Measurements from ENCODE around the gene NFKB2.

Gene NFKB2

DNA sequence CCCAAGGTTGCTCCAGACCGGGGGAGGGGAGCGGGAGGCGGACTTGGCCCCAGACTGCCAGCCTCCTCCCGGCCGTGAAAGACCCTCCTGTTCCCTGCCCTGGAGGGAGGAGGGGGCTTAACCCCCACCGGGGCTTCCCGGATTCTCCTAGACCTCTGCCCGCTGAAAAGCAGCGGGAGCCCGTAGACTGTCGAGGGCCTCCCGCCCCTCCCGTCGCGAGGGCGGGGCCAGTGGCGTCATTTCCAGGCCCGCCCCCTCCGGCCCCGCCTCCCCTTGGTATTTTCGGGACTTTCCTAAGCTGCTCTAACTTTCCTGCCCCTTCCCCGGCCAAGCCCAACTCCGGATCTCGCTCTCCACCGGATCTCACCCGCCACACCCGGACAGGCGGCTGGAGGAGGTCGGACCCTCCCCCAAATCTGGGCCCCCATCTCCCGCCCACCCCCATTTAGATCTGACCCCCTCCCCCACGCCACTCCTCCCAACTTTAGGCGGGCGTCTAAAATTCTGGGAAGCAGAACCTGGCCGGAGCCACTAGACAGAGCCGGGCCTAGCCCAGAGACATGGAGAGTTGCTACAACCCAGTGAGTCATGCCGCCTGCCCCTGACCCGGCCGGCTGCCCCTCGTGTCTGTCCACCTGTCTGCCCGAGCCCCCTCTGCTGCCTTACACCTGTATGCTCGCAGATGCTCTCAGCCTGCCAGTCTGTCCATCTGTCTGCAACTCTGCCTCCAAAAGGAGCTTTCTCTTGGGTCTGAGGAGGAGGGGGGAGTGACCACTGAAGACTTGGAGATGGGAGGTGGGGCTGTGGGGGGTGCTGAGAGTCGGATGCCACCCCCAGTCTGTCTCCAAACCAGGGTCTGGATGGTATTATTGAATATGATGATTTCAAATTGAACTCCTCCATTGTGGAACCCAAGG is at the start of gene NFKB2:
Gene NFKB2, plus strand, starts transcription at position 306 of the 917 bp plus-strand sequence. Its CDS starts 255 bp downstream, at position 561.
- no peak for DNase-seq

GRCh38 chr10:102347236-102347828 is 48.2 kb upstream of the NFKB2 start:
- no peak for DNase-seq

GRCh38 chr10:102352066-102352715 is 43.3 kb upstream of the NFKB2 start:
- no peak for DNase-seq

DNA sequence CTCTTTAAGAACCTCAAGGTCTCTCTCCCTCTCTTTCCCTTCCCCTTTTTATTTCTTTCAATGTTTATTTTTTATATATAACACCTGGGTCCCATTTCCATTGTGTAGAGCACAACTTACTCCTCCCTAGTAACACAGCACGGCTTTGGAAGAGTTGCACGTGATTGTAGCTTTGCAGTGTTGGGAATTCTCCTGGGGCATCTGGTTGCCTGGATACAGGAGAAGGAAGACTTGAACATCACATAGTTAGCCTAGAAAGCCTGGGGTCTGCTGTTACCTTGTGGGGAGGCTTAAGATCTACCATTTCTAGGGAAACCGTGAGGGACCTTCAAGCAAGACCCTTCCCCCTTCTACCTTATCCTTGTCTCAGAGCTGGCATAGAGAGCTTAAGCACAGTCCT is 41.1 kb upstream of the NFKB2 start:
- DNase-seq = no peak

GRCh38 chr10:102358712-102359382 is 36.7 kb upstream of the NFKB2 start:
- DNase-seq = no peak

DNA sequence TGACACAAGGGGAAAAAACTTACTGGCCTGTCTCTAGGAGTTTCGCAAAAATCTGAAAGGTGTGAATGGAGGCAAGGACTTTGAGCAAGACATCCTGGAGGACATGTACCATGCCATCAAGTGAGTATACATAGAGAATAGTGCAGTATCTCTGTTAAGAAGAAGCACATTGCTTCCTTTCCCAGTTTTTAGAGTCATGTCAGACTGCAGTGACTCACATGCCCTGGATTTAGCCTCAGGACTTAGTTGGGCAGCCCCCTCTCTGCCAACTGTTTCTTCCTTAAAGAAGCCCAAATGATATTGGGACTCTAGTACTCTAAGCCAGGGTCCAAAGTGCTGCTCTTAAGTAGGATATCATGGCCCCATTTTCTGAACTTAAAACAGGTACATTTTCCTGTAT is 28.1 kb upstream of the NFKB2 start:
- DNase-seq = no peak

- no peak for DNase-seq
These were observed 27.4 kb upstream of the NFKB2 start for GRCh38 chr10:102368077-102368476.

DNA sequence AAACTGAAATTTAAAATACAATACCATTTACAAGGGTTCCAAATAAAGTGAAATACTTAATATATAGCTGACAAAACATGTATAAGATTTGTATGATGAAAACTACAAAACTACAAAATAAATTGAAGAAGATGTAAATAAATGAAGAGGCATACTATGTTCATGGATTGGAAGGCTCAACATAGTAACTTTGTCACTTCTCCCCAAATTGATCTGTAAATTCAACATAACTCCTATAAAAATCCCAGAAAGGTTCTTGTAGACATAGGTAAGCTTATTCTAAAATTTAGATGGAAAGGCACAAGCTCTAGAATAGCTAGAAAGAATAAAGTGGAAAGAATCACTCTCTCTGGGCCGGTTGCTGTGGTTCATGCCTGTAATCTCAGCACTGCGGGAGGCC is 24.2 kb upstream of the NFKB2 start:
- no peak for DNase-seq

GRCh38 chr10:102375250-102375649 is 20.3 kb upstream of the NFKB2 start:
- DNase-seq = no peak

- DNase-seq = no peak
These were observed 19.6 kb upstream of the NFKB2 start for GRCh38 chr10:102375867-102376266.

DNA sequence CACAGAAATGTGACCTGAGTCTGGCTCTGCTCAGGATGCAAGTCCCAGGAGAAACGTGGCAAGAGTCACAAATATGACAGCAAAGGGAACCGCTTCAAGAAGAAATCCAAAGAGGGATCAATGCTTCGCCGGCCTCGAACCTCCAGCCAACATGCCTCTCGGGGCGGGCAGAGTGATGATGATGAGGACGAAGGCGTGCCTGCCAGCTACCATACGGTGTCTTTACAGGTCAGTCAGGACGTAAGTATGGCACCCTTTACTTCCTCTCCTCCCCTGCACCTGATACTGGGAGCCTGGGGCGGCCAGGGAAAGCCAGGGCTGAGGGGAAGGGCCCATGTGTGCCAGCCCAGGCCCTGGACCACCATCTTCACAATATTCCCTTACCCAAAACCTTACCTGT is 18.6 kb upstream of the NFKB2 start:
- no peak for DNase-seq

GRCh38 chr10:102379383-102379782 is 16.1 kb upstream of the NFKB2 start:
- no peak for DNase-seq

GRCh38 chr10:102381983-102382382 is 13.5 kb upstream of the NFKB2 start:
- DNase-seq = no peak

- DNase-seq = no peak
These were observed 12.6 kb upstream of the NFKB2 start for GRCh38 chr10:102382871-102383270.

DNA sequence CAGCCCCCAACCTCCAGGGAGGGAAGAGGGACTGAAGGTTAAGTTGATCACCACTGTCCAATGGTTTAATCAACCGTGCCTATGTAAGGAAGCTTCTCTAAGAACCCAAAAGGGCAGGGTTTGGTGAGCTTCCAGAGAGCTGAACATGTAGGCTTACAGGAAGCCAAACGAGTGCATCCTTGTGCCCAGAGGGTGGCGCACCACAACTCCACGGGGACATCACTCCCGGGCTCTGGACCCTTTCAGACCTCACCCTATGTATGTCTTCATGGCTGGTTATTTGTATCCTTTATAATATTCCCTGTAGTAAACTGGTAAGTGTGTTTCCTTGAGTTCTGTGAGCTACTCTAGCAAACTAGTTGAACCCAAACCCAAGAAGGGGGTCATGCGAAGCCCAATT is 11.5 kb upstream of the NFKB2 start:
- no peak for DNase-seq

GRCh38 chr10:102384606-102385429 is 10.7 kb upstream of the NFKB2 start:
- DNase-seq = no peak

DNA sequence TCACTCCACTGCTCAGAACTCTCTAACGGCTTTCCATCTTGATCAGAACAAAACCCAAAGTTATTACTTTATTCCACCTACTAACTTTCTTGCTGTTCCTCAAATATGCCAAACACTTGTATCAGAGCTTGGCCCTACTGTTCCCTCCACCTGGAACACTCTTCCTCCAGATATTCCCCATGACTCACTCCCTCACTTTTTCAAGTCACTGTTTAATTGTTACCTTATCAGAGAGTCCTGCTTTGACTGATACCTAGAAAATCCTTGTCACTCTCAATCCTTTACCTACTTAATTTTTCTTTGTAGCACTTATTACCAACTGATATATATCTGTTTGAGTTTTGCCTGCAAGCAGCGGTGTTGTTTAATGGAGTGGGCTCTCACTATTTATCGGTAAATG is 5.6 kb upstream of the NFKB2 start:
- DNase-seq = no peak

DNA sequence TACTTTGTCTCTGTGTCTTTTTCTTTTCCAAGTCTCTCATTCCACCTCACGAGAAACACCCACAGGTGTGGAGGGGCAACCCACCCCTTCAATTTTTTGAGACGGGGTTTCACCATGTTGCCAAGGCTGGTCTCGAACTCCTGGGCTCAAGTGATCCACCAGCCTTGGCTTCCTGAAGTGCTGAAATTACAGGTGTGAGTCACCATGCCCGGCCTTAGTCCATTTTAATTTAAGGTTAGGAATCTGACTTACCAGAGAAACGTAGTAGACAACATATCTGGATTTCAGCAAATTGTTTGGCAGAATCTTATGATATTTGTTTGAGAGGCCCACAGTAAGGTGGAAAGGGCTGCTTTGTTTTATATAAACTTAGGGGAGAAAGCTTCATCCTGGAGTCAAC is 3.2 kb upstream of the NFKB2 start:
- DNase-seq = no peak

GRCh38 chr10:102393411-102394078 is 2.0 kb upstream of the NFKB2 start:
- no peak for DNase-seq

DNA sequence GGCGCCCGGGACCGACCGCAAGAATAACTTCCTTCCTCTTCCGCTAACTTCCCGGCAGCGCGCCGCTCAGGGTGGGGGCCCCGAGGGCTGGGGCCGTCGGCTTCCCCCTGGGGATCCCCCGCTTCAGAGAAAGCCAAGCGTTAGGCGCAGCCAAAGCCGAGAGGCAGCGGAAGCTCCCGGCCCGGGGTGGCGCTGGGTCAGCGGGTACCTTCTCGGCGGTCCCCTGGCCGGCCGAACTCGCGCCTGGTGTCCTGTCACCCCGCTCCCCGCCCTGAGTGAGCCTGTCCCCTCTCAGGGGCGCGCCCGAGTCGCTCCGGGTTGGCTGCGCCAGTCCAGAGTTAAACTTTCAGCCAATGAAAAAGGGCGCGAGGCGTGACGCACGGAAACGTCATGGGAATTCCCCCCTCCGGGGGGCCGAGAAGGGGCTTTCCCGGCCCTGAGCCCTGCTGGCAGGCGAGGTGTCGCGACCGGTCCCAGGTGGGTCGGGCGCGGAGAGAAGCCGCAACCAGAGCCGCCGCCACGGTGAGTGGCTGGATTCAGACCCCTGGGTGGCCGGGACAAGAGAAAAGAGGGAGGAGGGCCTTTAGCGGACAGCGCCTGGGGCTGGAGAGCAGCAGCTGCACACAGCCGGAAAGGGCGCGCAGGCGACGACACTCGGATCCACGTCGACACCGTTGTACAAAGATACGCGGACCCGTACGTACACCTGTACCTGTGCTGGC is 1.3 kb upstream of the NFKB2 start:
- DNase-seq = peak; percentile 94

DNA sequence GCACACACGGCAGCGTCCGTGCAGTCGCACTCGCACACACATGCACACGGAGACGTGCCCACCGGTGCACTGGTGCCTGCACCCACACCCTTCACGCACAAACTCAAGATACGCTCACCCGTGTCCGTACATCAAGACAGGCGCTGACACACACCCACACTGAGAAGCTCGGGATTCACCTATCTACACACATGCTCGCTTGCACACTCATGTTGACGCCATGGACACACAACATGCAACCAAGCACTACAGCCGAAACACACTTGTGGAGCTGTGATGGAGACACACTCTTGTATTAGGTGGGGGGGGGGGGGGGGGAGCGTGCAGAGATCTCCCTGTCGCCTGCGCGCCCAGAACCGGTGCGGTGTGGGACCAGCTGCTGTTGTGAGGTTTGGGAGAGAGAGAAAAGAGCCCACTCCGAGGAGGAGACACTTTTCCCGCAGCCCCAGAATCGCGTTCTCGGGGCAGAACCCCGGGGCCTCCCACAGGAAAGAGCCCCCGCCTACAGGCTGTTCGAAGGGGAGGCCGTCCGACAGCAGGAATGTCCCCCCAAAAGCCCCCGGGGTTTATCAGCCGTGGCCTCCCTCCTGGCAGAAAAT is 605 bp upstream of the NFKB2 start:
- DNase-seq = no peak
